Lower lobe of right lung (tissue), 2 donors: ENCODE data around the gene ZBTB21. TPM values are rescaled to one million over a fixed set of nuclear protein-coding genes. Genes with fewer than 3 reads are reported as not detected.

ENCODE experiments used
- ATAC-seq, 2 donors: fragments of 200-7000 bp; cut with Tn5 transposase; one replicate each; pipeline ENCODE4 v1.9.1; 2020 to 2022; ENCODE audit warnings: mild to moderate bottlenecking in 2 of 2, moderate library complexity in 2 of 2
- DNase-seq: peaks from one replicate; pipeline ENCODE4 v3.0.0-alpha.2; 2020
- H3K27ac ChIP-seq: fragments of 200-600 bp; one replicate; pipeline ENCODE4 v1.8.0; 2022
- H3K27me3 ChIP-seq: fragments of 200-600 bp; one replicate; pipeline ENCODE4 v1.8.0; 2022; ENCODE audit warnings: low read depth
- H3K36me3 ChIP-seq: fragments of 200-600 bp; one replicate; pipeline ENCODE4 v1.8.0; 2022; ENCODE audit warnings: mild to moderate bottlenecking
- H3K4me1 ChIP-seq: fragments of 200-600 bp; one replicate; pipeline ENCODE4 v1.8.0; 2022
- H3K4me3 ChIP-seq: fragments of 200-600 bp; one replicate; pipeline ENCODE4 v1.8.0; 2022; ENCODE audit warnings: mild to moderate bottlenecking
- H3K9me3 ChIP-seq: fragments of 200-600 bp; one replicate; pipeline ENCODE4 v1.8.0; 2022
- intact Hi-C: fragments of 100-400 bp; cut with DNase I; formaldehyde crosslinking; loops from one replicate; pipeline ENCODE4 v1.11.0; 2022
- total RNA-seq: library from RNA; stranded (reverse); fragmentation: NEBNext Ultra II Directional; extraction: Animal tissue kit (Norgen Biotek cat#: 25700); gene quantifications from one replicate; pipeline ENCODE4 v1.2.1, GENCODE V29; 2021
- TF ChIP-seq, protein P1 (sequence below): fragments of 200-600 bp; IDR thresholded peaks from one replicate; pipeline ENCODE4 v1.8.0; 2022; ENCODE audit warnings: antibody characterized with exemption, mild to moderate bottlenecking
- donor health status: DM: no; HTN: yes; CAD: no; lungs with severe emphysema.

ZBTB21 gene
- total RNA-seq, 1 donor from 2014 or later: 15.6 TPM

DNA sequence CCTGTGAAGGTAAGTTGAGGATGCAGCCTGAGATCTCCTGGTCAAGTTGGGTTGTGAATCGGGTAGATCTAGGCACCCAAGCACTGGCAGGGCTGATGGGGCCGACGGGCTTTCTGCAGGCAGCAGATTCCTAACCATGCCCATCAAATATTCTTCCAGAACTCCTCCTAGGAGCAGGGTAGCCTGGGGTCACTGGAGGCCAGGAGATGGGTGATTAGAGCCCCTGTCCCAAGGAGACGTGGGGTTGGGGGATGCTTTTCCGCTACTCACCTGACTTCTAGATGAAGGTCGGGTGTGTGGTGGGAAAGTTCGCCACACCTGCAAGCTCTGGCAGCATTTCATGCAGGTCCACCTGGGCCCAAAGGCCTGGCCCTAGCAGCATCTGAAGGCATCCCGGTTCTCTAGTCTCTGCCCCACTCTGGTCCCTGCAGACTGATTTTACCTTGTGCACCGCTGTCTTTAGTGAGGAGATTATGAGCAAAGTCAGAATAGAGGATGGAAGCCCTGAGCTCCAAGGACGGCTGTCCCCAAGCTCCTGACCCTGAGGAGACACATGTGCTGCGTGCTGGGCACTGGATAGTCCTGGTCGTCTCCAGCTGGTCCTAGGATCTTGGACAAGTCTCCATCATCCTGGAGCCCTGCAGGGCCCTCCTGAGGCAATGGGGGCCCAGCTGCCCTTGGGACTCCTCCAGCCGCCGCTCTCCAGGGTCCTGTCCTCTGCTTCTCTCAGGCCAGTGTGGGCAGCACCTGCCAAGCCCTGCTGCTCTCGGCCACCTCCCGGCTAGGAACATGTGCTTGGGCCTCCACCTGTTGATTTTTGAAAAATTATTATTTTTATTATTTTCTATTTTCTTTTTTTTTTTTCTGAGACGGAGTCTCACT, 34.5 kb downstream of the ZBTB21 start:
- DNase-seq (no peak), ATAC-seq (no peak)

DNA sequence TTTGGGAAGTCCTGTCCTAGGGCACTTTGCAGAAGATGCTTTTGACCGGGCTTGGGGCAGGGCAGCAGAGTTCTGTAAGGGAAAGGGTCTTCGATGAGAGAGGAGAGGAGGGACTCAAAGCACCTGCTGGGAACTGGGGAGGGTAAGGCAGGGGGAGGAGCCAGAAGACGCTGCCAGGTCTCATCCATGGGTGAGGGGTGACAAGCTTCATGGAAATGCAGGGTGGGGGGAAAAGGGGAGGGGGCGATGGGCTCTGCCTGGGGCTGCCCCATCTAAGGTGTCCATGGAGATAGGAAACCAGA, 35.5 kb downstream of the ZBTB21 start:
- Histone ChIP-seq H3K4me1 (peaks cover 13% of the 10 kb centered on the region), H3K9me3 (peaks cover 4% of the 10 kb centered on the region), H3K4me3 (no peak overlapping the region), H3K27ac (no peak overlapping the region), H3K27me3 (no peaks in the 10 kb centered on the region), H3K36me3 (no peaks in the 10 kb centered on the region)
- ATAC-seq (no peak), DNase-seq (no peak)
- TF ChIP-seq, protein P1, sequence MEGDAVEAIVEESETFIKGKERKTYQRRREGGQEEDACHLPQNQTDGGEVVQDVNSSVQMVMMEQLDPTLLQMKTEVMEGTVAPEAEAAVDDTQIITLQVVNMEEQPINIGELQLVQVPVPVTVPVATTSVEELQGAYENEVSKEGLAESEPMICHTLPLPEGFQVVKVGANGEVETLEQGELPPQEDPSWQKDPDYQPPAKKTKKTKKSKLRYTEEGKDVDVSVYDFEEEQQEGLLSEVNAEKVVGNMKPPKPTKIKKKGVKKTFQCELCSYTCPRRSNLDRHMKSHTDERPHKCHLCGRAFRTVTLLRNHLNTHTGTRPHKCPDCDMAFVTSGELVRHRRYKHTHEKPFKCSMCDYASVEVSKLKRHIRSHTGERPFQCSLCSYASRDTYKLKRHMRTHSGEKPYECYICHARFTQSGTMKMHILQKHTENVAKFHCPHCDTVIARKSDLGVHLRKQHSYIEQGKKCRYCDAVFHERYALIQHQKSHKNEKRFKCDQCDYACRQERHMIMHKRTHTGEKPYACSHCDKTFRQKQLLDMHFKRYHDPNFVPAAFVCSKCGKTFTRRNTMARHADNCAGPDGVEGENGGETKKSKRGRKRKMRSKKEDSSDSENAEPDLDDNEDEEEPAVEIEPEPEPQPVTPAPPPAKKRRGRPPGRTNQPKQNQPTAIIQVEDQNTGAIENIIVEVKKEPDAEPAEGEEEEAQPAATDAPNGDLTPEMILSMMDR: no peak
- intact Hi-C loops: no loop called here

More for the DNA sequence above, 34.5 kb downstream of the ZBTB21 start:
- Histone ChIP-seq H3K27me3 (no peaks in the 10 kb centered on the region), H3K36me3 (no peaks in the 10 kb centered on the region), H3K27ac (no peak overlapping the region), H3K9me3 (peaks cover 4% of the 10 kb centered on the region), H3K4me3 (no peak overlapping the region), H3K4me1 (peaks cover 13% of the 10 kb centered on the region)
- TF ChIP-seq, protein P1: no peak
- intact Hi-C loops: no loop called here

- H3K27ac ChIP-seq: no peak overlapping the region
- no peaks in the 10 kb centered on the region for H3K36me3 ChIP-seq
- intact Hi-C loops: no loop called here
- H3K27me3 ChIP-seq: no peaks in the 10 kb centered on the region
- peaks cover 1% of the 10 kb centered on the region for H3K9me3 ChIP-seq
- peak; percentile 46 to 61 for ATAC-seq
- no peak overlapping the region for H3K4me3 ChIP-seq
- H3K4me1 ChIP-seq: peaks cover 16% of the 10 kb centered on the region
- no peak for DNase-seq
- TF ChIP-seq, protein P1: no peak
Measured at GRCh38 chr21:41973861-41974751, 36.1 kb downstream of the ZBTB21 start.

GRCh38 chr21:41973427-41973831, 36.7 kb downstream of the ZBTB21 start:
- TF ChIP-seq, protein P1: no peak
- H3K27ac ChIP-seq: no peak overlapping the region
- H3K36me3 ChIP-seq: no peaks in the 10 kb centered on the region
- intact Hi-C loops: no loop called here
- no peak overlapping the region for H3K4me3 ChIP-seq
- DNase-seq (no peak), ATAC-seq (peak in 1 of 2 donors; percentile 18)
- no peaks in the 10 kb centered on the region for H3K9me3 ChIP-seq
- no peaks in the 10 kb centered on the region for H3K27me3 ChIP-seq
- peaks cover 19% of the 10 kb centered on the region for H3K4me1 ChIP-seq

- peaks cover 19% of the 10 kb centered on the region for H3K4me1 ChIP-seq
- DNase-seq (no peak), ATAC-seq (no peak)
- H3K27me3 ChIP-seq: no peaks in the 10 kb centered on the region
- no peaks in the 10 kb centered on the region for H3K36me3 ChIP-seq
- H3K4me3 ChIP-seq: no peak overlapping the region
- H3K9me3 ChIP-seq: no peaks in the 10 kb centered on the region
- TF ChIP-seq, protein P1: no peak
- intact Hi-C loops: no loop called here
- H3K27ac ChIP-seq: no peak overlapping the region
Measured at GRCh38 chr21:41972511-41973205, 37.5 kb downstream of the ZBTB21 start.
